ENCODE results near the gene CDH13.

DNA sequence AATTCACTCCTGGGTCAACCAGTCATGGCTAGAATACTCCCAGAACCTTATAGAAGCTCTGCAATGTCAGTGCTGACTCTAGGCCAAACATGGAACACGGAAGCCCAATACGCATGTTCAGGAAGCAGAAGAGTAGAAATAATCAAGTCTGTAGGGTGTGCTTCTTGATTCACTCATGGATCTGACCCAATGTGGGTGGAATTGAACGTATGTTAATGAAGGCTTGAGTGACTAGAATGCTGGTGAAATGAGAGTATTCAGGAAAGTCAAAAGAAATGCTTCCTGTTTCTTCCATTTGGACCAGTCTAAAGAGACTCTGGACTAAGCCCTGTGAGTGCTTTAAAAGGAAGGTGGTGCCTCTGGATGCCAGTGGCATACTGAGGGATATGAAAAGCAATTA, 395.0 kb downstream of the CDH13 start:
- TF ChIP-seq, protein P1, sequence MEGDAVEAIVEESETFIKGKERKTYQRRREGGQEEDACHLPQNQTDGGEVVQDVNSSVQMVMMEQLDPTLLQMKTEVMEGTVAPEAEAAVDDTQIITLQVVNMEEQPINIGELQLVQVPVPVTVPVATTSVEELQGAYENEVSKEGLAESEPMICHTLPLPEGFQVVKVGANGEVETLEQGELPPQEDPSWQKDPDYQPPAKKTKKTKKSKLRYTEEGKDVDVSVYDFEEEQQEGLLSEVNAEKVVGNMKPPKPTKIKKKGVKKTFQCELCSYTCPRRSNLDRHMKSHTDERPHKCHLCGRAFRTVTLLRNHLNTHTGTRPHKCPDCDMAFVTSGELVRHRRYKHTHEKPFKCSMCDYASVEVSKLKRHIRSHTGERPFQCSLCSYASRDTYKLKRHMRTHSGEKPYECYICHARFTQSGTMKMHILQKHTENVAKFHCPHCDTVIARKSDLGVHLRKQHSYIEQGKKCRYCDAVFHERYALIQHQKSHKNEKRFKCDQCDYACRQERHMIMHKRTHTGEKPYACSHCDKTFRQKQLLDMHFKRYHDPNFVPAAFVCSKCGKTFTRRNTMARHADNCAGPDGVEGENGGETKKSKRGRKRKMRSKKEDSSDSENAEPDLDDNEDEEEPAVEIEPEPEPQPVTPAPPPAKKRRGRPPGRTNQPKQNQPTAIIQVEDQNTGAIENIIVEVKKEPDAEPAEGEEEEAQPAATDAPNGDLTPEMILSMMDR (IDR thresholded peaks at IDR 0.05 in 4 of 5, conservative IDR thresholded peaks at IDR 0.05 in 1 of 5) = no peak
- TF ChIP-seq POLR2A (IDR thresholded peaks at IDR 0.05) = no peak
